Stimulated activated CD8-positive, alpha-beta memory T cell treated with anti-CD3 and anti-CD28 coated beads, Interleukin-15, amount 100 ng/mL, for 24 hours (primary cell): ENCODE measurements around the gene PGM3.
A peak's percentile ranks its signal among the peaks of the same experiment; 100 is the strongest.
"Not testable (repeated sequence)": the region's sequence is repeated elsewhere in the genome, so short reads cannot be mapped to it uniquely, and the experiment has no call there.

ENCODE experiments used
- DNase-seq: peaks from one replicate; pipeline ENCODE4 v3.0.0-alpha.2; 2020; ENCODE audit warnings: low read depth

The PGM3 gene, protein sequence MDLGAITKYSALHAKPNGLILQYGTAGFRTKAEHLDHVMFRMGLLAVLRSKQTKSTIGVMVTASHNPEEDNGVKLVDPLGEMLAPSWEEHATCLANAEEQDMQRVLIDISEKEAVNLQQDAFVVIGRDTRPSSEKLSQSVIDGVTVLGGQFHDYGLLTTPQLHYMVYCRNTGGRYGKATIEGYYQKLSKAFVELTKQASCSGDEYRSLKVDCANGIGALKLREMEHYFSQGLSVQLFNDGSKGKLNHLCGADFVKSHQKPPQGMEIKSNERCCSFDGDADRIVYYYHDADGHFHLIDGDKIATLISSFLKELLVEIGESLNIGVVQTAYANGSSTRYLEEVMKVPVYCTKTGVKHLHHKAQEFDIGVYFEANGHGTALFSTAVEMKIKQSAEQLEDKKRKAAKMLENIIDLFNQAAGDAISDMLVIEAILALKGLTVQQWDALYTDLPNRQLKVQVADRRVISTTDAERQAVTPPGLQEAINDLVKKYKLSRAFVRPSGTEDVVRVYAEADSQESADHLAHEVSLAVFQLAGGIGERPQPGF

DNA sequence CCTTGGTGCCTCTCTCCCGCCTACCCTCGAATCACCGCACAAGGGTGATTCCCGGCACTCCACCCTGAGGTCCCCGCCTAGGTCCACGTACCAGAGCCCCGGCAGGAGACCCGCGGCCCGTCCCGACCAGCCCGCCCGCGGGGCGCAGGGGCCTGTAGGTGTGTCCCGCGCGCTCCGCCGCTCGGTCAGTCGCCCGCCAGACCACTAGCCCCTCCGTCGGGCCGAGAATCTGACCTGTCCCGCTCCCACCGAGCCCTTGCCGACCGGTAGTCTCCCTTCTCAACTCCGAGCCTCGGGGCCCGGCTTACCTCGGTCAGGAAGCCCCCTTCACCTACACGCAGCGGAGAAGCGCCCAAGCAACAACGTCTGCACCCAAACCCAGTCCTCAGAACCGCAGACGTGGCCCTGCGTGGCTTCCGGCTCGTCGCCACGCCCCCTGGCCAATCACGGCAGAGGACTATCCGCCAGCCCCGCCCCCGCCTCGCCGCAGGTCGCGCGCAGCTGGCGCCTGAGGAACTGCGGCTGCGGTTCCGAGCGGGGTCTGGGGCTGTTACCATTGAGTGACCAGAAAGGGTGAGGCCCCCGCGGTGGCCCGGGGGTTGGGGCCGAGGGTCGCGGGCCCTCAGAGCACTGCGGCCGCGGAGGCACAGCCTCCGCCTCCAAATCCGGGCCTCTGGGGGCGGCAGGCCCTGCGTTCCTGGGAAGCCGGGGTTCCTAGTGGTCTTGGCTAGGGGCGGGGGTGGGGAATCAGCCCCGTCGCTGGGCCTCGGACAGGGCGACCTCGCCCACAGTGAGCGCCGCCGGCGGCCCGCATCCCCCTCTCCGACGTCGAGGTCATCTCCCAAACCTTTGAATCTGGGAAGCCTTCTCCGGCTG, at the start of gene PGM3, which contains the start of gene RWDD2A:
TSS of gene PGM3 (minus strand) at position 395 of the 876 bp plus-strand sequence. CDS start 2,253 bp downstream, outside the sequence.
TSS of gene RWDD2A (plus strand) at position 487 of the 876 bp plus-strand sequence. CDS start 1,095 bp downstream, outside the sequence.
- DNase-seq, result peak; percentile 70

DNA sequence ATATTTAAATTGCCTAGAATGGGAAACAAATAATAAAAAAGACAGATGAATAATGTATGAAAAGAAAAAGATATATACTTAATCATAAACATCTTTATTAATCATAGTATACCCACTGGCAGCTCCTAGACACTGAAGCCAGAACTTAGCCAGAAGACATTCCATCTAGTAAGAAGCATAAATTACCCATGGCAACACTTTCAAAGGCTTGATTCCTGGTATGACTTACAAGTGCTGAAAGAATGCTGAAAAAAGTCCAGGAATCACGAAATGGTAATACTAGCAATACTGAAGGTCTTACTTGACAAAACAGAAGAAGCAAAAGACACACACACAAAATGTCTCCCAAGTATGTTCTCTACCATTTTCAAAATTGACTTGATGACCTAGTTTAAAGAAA, 38.1 kb upstream of the PGM3 start:
- DNase-seq, result no peak

DNA sequence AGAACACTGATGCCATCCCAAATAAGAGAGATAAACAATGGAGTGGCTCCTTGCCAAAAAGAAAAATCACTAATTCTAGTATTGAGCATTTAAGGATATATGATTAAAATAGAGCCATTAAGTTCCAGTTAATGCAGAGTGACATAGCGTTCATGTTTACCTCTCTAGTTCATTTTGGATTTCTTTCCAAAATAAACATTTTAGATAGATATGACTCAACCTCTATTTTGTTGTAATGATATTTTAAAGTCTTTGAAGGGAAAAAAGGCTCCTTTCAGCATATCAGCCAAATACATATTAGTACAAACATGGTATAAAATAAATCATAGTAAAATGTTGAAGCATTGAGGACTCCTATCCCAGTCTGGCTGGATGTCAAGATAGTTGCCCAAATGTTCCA, 33.5 kb upstream of the PGM3 start:
- DNase-seq, result no peak

DNA sequence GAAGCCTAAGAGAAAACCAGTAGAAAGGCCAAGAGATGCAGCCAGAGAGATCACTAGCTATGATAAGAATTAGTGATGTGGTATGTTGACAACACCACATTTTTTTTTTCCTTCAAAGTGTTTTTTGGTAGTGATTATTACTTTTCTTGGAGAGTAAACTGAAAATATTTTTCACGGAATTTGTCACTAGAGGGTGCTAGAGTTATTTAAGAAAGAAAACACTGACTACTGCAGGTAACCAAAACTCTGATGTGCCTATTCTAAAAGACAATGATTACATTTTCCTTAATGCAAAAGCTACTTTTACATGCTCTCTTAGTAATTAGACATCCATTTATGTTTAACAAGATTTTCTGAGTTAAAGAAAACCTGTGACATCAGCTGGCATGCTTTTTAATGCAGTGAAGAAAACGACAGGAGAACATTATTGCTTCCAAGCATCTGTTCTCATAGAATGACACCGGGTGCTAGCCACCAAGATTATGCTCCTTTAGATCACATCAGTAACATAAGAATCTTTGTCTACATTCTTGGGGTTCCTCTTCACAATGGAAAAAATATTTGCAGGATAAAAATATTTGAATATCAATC, 28.9 kb upstream of the PGM3 start:
- DNase-seq, result no peak

DNA sequence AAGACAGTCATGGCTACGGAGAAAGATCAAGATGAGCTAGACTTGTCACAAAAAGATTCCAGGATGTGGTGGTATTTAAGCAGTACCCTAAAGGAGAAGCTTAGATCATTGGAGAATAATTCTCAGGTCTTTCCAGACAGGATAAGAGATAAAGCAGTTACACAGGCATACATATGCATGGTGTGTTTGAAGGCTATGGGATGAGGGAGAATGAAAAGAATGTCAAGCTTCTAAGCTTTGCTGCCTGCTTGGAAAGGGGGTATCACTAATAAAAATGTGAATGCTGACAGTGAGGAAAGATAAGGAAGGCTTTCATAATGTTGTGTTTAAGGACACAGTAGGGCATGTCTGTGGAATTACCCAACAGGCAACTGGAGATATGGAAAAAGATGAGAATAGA, 28.2 kb upstream of the PGM3 start:
- no peak for DNase-seq

DNA sequence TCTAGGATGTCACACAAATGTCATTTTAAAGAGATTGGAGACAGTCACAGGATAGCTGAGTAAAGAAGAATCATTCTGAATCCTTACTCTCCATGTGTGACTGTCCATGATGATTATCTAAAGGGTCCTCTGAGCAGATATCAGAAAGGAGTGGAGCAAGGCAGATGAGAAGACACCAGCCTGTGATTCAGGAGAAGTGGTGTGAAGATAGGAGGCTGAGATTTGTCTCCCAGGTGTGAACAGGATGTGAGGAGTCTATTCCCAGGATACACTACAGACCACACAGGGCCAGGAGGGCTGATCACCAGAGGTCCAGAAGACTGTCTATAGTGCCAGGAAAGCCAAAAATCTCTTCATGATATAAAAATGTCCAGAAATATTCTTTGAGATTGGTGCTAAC, 27.1 kb upstream of the PGM3 start:
- DNase-seq, result no peak

DNA sequence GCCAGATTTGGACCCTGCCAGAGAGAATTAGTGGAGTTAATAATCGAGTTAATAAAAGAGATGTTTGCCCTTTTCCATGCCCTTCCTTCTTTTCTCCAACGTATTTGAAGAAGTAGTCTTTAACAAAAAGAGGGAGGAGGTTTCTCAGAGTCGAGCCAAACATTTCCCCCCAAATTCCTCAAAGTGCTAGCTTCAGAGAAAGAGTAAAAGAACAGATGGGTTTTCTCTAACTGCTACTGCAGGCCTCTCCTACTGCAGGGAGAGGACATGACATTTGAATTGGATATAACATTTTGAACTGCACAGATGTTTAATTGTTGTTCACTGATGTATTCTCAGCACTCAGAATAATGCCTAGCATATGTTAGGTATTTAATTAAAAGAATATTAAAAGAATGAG, 25.6 kb upstream of the PGM3 start:
- DNase-seq, result no peak

DNA sequence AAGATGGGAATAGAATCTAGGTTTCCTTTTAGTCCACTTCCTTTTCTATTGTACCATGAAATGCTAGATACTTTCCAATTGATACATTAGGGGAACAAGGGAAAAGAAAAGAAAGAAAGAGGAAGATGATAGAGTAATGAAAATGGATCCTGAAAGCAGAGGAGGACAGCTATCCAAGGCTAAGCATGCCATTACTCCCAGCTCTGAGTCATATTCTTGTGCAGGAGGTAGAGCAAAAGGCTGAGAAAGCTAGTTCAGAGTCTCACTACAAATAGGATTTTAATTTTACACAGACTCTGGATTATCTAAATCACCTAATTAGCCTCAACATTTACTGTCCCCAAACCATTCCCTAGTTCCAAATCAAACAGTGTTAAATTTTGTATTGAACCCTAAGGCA, 23.7 kb upstream of the PGM3 start:
- no peak for DNase-seq

DNA sequence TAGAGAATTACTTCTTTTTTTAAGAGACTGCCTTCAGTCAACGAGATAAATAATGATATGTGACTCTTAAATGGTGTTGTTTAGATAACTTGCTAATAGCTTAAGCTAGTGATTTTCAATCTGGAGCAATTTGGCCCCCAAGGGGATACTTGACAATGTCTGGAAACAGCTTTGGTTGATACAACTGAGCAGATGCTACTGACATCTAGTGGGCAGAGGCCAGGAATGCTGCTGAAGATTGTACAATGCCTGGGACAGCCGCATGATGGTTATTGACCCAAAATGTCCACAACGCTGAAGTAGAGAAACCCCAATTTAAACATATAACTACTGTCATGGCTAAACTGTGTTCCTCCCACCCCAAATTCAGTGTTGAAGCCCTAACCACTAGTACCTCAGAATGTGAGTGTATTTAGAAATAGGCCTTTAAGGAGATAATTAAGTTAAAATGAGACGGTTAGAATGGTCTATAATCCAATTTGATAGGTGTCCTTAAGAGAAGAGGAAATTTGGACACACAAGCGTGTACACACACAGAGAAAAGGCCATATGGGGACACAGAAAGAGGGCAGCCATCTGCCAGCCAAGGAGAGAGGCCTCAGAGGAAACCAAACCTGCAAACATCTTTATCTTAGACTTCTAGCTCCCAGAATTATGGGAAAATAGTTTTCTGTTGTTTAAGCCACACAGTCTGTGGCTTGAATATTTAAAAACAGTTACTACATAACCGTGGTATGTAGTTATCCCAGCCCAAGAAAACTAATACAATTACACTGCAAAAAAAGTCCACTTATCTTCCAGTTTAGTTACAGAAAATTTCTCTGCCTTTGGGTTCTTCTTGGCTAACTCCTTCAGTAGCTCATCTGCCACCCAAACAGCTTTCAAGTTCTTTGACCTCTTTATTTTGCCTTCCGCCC, 22.3 kb upstream of the PGM3 start:
- no peak for DNase-seq

DNA sequence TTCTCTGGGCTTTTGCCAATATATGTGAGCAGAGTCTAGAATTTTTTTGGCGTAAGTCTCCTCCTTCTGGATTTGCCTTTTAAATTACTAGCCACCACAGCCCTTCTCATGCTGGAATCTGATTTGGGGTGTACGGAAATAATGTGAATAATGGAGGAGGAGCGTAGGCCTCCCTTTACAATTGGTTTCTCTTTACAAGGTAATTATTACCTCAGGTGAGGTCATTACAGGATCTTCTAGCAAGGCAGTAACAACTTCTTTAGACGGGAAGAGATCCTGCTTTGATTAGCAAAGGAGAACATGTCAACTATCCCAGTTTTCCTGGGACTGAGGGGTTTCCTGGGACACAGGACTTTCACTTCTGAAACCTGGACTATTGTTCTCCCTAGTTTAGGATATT, 9.0 kb upstream of the PGM3 start:
- DNase-seq, result no peak

DNA sequence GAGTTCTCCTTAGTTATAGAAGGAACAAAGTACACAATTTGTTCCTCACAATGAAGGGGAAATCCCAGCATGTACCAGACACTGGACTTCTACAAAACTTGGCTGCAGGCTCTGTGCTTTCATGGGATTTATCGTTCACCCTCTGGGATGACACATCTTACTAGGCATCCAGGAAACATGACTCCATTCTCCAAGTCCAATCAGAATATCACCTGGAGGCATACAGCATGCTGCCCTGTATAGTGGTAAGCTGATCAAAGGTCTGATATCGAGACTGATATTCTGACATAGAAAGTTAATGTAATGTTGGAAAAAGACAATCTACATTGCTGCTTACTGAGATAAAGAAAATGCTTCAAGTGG, 6.8 kb upstream of the PGM3 start:
- no peak for DNase-seq

DNA sequence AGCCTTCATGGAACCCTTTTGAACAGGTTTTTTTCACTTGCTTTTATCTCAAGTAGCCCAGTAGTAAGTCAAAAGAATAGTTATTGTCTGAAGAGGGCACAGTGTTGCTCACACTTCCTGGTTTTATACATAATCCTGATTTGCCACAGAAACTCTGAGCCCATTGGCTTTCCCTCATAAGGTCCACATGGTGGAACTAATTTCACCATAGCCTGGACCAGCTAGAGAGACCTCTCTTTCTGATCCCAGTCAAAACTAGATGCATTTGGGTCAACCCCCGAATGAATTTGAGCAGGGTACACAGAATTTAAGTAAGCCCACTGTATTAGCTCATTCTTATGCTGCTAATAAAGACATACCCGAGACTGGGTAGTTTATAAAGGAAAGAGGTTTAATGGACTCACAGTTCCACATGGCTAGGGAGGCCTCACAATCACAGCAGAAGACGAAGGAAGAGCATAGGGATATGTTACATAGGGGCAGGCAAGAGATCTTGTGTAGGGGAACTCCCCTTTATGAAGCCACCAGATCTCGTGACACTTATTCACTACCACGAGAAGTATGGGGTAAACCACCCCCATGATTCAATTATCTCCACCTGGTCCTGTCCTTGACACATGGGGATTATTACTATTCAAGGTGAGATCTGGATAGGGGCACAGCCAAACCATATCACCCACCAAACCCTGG, 6.3 kb upstream of the PGM3 start:
- DNase-seq, result no peak

DNA sequence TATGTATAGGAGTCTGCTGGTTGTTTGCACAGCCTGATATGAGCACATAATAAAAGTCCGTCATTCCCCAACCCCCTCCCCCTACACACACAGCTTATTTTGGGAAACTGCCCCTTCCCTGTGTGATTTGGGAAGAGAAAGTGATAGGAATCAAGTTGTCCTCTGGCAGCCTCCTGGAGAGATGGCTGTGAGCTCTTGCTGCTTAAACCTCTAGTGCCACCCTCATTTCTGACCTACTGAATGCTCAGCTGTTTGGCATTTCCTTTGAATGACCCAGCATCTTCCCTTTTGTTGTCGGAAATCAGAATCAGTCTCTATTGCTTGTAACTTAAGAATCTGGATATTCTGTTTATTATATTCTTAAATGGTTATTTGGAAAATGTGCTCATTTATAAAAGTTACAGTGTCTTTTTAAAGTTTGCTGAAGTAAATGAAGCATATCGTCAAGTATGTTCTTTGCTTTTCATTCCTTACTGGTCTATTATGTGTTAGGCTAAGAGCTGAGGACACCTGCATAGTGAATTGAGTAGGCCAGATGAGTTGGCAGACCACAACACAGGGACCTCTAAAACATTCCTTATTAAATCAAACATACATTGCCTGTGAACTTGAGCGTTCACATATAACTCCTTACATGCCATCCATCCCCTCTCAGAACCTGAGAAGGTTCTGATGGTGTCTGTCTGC, 5.6 kb upstream of the PGM3 start:
- no peak for DNase-seq

DNA sequence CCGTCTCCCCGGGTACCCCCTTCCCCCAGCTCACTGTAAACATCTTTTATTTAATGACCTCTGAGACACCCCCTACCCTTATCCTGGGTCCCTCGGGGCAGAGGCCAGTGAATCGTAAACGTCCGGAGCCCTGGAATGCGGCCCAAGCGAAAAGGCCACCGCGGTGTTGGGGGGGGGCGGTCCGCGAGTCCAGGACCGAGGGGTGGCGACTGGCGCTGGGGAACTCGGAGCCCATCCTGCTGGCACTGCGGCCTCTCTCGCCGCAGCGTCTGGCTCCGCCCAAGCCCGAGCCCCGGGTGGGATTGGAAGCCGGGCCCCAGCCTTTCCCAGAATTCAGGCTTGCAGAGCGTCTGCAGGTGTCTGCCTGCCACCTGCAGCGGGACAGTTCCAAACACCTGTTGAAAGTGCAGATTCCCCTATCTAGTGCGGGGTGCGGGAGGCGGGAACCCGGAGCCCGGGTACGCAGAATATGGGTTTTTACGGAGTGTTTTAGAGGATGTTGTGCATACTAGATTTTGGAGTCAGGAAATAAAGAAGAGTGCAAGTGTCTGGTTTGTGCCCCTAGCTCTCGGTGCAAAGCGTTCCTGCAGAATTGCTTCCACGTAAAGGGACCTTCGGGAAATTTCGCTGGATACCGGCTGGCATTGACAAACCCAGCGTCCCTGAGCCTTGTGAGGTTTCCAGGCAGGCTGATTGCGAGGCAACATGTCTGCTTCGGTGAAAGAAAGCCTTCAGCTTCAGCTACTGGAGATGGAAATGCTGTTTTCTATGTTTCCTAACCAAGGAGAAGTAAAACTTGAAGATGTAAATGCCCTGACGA, 892 bp upstream of the PGM3 start:
- DNase-seq, result peak; percentile 2

DNA sequence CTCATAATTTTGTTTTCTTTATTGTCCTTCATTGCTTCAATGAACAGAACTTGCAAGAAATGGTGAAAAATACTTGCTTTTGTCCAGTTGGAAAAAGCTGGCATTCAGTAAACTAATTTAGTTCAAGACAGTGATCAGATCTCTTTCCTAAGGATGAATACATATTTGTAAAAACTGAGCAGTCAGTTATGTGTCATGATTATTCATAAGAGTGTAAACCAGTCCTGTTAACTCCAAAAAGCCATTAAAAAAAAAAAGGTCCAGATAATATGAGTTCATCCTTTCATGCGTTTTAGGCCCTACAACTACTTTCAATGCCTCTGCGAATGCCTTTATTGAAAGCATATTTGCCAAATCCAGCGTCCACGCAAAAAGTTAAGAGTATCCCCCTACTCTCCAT, 609 bp downstream of the PGM3 start:
- no peak for DNase-seq

DNA sequence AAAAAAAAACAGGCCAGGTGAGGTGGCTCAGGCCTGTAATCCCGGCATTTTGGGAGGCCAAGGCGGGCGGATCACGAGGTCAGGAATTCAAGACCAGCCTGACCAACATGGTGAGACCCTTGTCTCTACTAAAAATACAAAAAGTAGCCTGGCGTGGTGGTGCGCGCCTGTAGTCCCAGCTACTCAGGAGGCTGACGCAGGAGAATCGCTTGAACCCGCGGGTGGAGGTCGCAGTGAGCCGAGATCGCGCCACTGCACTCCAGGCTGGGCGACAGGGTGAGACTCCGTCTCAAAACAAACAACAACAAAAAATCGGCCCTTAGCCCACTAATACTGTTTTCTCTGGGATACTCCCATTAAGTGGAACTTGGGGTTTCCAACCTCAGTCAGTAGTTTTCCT, 1.1 kb downstream of the PGM3 start:
- DNase-seq, result not testable (repeated sequence)

DNA sequence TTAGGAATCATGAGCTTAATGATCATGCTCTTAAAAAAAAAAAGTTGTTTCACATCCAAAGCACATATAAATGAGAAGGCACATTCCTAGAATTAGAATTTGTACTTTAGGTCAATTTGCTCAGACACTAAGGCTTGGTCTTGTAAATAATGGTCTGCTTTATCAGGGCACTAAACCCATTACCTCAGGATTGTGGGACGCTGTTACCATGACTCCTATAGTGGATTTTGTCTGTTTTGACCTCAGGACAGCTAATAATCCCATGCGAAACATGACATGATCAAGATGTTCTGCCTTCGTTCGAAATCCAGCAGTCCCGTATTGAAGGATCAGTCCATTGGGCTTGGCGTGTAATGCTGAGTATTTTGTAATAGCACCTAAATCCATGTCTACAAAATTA, 2.4 kb downstream of the PGM3 start:
- no peak for DNase-seq

DNA sequence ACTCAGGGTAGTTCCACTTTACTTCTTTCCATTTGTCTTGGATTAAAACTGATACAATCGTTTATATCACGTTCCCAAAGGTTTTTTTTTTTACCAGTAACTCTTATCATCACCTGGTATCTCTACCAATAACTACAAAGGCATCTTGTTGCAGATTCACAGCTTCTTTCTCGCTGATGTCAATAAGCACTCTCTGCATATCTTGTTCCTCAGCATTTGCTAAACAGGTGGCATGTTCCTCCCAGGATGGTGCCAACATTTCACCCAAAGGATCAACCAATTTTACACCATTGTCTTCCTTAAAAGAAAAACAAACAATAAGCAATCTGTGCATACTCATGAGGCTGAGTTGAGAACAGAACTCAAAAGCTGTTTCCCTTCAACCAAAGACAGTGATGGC, 4.6 kb downstream of the PGM3 start:
- DNase-seq, result no peak

DNA sequence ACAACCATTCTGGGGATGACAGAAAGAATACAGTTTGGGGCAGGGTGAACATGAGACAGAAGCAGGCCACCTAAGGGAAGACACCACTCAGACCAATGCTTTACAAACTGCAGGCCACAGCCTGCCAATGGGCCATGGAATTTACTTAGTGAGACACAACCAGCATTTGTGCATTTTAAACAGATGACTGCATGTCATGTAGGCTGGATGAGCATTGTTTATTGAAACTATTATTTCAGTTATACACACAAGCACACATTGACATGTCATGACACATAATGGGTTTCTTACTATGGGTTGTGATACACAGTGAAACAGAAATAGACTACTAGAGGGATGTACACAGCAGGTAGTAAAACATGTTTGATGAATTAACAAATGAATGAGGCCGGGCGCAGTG, 8.0 kb downstream of the PGM3 start:
- no peak for DNase-seq
